ENCODE measurements around the gene LMX1B.

DNA sequence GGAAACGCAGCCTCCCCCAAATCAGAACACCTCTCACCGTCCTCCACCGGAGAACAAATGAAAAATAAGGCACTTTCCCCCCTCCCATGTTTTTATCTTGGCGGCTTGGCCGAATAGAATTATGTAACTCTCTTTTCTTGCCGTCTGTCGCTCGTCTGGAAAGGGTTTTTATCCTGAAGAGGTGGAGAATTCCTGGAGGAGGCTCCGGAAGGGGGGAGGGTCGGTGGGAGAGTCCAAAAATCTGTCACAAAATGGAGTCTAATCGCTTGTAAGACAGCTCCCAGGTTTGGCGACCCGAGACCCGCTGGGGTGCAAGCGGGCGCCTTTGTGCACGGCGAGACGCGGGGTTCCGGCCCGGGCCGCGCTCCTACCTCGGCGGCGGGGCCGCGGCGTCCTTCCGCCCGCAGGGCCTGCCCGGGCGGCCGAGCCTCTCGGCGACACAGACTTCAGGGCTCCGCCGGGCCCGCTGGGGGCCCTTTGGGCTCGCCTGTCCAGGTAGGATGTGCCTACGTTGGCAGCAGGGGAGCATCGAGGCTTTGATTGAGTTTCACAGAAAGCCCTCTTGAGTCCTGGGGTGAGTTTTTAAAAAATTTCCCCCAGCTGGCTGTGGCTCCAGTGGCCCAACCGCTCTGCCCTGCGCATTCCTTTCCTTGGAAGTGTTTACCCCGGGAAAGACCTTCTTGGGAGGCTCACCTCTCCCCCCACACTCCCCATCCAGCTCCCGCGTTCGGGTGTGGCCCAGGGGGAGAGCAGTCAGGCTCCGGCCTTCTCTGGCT is 5.0 kb downstream of the LMX1B start:
- TF ChIP-seq, protein P1, sequence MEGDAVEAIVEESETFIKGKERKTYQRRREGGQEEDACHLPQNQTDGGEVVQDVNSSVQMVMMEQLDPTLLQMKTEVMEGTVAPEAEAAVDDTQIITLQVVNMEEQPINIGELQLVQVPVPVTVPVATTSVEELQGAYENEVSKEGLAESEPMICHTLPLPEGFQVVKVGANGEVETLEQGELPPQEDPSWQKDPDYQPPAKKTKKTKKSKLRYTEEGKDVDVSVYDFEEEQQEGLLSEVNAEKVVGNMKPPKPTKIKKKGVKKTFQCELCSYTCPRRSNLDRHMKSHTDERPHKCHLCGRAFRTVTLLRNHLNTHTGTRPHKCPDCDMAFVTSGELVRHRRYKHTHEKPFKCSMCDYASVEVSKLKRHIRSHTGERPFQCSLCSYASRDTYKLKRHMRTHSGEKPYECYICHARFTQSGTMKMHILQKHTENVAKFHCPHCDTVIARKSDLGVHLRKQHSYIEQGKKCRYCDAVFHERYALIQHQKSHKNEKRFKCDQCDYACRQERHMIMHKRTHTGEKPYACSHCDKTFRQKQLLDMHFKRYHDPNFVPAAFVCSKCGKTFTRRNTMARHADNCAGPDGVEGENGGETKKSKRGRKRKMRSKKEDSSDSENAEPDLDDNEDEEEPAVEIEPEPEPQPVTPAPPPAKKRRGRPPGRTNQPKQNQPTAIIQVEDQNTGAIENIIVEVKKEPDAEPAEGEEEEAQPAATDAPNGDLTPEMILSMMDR (IDR thresholded peaks at IDR 0.05) = no peak
- TF ChIP-seq POLR2A (IDR thresholded peaks at IDR 0.05) = no peak
- no peak for TF ChIP-seq POLR2AphosphoS5 (IDR thresholded peaks at IDR 0.05)
- no peak for TF ChIP-seq EP300 (IDR thresholded peaks at IDR 0.05)

Data from sigmoid colon (tissue), 4 donors.